NCI-H1436 treated with DMSO at 0.1 percent for 48 hours (cell line): Measurements from ENCODE around the gene MYO1B.
"Not testable (repeated sequence)": the region's sequence is repeated elsewhere in the genome, so short reads cannot be mapped to it uniquely, and the experiment has no call there.

Experiments used
- DNase-seq: peaks from one replicate; lab custom pipeline; 2025; lab: John Stamatoyannopoulos, UW

MYO1B gene

DNA sequence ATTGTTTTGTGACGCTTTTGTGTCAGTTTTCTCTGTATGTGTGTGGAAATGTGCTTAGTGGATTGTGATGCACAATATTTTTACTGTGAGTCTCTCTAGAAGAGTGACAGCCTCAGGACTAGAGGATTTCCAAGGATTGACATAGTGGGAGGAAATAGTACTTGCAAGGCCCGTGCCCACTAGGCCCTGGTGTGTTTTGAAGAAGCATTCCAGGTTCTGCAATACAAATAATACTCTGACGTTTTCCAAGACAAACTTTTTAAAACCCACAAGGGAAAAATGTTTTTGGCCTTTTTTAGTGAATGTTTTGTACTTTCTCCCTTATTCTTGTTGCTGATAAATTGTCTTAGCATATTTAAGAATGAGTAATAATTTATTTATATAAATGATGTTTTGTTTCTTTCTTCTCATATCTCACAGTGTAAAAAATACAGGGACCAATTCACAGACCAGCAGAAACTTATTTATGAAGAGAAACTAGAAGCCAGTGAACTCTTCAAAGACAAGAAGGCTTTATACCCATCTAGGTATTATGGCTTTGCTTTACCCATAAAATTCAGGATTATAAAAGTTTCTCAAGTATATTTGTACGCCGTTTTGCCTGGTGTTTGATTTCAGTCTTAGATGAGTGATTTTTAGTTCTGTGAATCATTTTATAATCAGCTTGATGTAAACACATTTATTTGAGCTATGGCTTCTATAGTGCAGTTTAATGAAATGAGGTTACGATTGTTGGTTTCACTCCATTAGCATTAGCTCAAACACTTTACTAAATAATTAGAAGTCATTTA is 165.6 kb downstream of the MYO1B start:
- DNase-seq: no peak

DNA sequence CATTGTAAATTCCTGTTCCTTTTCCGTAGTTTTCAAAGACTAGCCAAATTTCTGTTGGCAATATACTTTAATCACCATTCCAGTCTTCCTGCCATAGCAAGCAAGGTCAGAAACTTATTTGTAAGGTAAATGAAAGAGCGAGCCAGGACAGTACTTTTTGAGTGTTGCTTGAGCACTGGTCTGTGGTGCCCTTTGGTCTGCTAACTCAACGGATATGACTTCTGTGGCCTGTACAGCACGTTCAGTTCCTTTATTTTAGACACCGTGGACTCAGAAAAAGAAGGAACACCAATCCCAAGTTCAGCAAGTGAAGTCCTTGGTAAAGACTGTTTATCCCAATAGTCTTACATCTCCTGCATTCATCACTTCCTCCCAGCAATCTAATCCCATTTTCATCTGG is 166.3 kb downstream of the MYO1B start:
- DNase-seq: no peak

DNA sequence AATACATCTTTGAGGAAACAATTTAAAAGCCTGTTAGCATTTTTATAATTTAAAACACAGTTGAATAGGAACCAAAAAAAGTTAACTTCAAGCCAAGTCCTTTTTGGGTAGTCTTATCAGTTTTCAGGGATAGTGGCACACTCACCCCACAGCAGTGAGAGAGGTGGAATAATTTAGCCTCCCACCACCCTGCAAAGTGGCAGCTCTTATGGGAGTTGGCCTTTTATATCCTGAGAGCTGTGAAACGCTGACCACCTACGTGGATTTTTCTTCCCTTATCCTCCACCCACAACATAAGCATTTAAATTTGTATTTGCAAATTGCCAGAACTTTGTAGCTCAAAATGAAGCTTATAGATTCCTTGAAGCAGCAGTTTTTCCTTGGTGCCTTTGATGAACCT is 167.1 kb downstream of the MYO1B start:
- DNase-seq: no peak

DNA sequence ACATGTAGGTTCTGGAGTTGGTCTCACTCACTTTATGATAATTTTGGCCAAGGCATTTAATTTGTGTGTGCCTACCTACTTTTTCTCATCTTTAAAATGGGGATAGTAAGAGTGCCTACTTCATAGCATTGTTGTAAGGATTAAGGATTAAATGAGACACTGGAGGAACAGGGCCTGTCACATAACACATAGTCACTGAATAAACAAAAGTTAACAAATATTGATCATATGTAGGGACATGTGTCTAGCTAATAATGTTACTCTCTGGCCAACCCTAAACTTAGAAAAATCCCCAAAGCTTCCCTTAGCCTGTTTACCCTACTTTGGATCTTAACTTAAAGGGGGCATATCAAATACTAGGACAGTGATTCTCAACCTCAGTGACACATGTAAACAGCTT is 169.9 kb downstream of the MYO1B start:
- no peak for DNase-seq

DNA sequence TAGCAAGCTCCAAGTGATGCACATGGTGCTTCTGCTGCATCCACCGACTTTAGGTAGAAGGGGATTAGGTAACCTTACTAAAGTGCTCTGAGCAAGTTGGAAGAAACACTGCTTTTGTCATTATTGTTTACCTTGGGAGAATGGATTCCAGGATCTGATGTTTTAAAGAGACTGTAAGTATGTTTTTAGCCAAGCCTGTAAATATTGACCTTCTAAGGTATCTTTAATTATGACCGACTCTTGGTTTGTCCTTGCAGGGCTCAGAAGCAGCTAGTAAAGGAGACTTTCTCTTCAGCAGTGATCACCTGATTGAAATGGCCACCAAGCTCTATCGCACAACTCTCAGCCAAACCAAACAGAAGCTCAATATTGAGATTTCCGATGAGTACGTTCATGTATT is 170.7 kb downstream of the MYO1B start:
- no peak for DNase-seq

DNA sequence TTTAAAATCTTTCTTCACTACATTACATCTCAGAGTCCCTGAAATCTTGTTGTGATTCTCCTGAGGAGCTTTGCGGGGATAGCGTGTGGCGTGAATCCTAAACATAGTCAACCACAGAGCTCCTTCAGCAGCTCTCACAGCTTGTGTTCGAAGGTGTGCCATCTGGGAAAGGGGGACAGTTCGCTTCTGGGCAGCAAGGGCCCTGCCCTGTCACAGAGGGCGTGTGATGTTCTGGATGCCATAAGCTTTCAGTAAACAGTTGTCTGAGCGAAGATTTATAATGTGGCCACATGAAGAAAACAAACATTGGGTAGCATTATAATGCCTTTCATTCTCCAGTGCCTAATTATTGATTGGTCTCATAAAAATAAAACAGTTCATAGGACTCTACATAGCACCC is 172.5 kb downstream of the MYO1B start:
- DNase-seq: no peak

DNA sequence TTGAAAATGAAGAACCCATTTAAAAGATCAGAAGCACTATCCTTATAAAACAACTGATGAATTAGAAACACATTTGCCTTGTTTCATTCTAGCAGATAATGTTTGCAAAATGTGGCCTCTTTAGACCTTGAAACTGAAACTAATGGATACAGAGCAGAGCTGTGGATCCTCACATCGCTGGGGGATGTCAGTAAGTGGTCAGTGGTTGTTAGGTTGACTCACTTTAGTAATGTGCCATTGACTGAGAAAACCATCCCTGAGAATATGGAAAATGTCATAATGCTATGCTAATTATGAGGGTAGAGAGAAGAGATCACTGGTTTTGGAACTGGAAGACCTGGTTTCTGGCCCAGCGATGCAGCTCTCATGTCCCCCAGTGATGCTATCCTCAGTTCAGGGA is 176.7 kb downstream of the MYO1B start:
- DNase-seq: no peak

DNA sequence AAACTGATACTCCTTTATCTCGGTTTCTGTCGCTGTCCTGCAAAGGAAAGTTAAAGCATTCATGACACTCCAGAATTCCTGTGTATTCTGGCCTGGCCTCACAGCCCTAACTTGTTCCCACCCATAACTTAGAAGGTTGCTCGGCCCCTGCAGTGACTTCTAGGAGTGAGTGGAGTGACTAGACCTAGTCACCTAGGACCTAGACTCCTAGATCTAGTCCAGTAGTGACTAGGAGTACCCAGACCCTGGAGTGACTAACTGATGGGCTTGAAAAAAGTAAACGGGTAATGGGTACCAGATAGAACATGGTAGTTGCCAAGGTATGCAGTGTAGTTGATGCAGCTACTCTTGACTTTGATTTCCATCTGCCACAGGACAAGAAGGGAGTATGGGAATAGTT is 181.8 kb downstream of the MYO1B start:
- no peak for DNase-seq

DNA sequence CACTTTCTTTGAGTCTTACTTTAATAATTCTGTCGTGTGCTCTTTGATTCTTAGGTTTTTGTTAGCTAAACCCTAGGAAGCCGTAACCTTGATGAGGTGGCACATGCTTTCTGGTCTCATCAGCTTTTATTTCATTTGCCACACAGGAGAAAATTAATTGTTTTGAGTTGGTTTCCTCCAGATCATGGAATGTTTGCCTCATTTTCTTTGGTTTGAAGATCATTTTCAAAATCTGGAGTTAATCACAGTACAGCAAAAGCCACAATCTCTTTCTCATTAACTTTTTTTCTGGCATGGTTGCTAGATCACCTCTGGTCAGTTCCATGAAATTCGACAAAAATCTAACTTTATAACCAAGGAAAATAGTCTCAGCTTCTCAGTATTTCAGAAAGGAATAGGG is 182.9 kb downstream of the MYO1B start:
- DNase-seq: no peak

DNA sequence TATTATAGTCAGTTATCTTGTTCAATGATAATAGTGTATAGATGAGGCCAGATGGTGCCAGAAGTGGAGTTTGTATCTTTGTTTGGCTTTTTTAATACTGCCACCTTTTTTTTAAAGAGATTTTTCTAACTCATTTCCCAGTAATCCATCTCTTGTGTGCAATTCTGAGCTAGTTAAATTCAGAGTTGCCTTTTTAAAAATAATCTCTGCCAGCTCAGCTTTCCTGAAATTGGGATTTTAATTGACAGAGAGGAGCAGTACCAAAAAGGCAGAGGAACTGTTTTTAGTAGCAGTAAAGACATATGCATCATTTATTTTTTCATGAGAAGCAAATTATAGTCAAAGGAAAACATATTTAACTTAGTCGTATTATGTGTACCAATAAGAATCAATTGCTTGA is 185.3 kb downstream of the MYO1B start:
- no peak for DNase-seq

DNA sequence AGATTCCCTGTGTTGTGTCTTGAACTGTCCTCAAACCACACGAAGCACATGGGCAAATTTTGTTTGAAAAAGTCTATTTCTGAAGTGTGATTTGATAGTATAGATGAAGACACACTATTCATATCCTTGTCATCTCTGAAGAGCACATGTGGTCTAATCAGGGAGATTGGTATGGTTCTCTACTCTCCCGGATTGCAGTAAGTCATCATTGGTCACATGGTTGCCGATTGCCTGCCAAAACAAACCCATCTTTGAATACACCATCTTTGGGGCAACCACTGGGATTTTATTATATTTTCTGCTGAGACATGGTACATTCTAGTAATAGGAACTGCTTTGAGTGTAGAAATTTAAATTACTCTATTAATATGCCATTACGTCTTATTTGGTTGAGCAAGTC is 186.9 kb downstream of the MYO1B start:
- DNase-seq: no peak

DNA sequence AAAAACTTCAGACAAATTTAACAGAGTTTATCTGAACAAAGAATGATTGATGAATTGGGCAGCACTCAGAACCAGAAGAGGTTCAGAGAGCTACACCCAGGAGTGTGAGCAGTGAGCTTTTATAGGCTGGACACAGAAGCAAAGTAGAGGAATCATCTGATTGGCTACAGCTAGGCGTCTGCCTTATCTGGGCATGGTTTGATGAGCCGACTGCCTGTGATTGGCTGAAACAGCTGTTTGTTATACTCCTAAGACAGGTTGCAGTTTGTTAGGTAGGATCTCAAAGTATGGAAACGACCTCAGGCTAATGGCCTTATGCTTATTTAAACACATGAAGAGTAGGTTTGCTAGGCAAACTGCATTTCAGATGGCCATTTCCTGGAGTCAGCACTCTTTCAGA is 188.9 kb downstream of the MYO1B start:
- DNase-seq: no peak

DNA sequence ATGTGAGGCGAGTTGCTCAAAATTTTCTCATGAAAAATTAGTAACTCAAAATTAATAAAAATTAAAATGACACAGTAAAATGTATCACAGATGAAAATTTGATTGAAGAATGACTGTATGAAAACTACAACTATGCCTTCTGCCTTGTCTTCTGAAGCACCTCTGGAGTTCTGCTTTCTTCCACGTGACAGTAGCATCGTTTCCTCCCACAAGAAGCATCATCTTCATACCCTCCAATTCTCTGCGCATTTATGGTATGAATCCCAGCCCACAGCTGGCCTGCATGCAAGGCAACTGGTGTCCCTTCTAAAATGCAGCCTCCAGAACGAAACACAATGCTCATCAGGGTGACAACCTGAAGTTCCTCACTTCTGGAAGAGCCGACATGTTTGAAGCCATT is 189.9 kb downstream of the MYO1B start:
- DNase-seq: no peak

DNA sequence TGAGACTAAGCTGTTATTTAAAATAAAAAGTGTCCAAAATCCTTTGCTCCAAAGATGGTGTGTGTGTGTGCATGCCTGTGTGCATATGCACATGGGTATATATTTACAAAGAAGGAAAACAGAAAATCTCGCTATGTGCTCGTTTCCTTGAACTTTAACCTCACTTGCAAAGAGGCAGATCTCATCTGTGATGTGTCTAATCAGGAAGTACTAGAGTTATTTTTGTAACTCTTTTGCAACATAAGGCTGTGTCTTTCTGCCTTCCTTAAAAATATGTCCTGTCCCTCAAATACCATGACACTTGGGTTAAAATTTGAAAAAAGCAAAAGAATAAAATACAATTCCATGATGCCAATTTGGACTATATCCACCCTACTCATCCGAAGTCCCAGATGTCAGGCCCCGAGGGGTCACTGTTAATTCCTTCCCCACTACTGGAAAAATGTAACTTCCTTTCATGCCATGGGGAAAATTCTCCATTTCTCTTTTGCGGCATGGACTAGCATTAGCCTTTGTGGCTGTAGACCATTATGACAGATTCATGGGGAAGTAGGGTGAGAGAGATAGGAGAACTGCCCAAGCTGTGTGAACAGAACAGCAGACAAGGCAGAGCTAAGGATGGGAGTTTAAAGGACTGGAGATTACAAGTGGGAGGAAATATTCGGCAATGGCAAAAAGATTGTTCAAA is 191.3 kb downstream of the MYO1B start:
- DNase-seq: no peak

DNA sequence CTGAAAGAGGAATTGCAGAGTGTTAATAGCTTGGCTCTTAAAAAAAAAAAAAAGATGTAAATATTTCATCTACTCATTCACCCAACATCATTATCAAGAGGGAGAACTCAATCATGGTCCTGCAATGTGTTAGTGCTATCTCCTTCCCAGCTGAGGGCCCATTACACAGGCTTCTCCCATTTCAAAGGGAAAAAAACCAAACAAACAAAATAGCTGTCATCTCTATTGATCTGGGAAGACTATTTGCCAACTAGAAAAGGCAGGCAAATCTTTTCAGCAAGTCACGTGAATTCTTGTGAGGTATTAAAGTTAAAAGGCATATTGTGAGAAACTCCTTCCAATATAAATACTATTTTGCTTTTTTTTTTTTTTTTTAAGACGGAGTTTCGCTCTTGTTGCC is 194.3 kb downstream of the MYO1B start:
- no peak for DNase-seq

DNA sequence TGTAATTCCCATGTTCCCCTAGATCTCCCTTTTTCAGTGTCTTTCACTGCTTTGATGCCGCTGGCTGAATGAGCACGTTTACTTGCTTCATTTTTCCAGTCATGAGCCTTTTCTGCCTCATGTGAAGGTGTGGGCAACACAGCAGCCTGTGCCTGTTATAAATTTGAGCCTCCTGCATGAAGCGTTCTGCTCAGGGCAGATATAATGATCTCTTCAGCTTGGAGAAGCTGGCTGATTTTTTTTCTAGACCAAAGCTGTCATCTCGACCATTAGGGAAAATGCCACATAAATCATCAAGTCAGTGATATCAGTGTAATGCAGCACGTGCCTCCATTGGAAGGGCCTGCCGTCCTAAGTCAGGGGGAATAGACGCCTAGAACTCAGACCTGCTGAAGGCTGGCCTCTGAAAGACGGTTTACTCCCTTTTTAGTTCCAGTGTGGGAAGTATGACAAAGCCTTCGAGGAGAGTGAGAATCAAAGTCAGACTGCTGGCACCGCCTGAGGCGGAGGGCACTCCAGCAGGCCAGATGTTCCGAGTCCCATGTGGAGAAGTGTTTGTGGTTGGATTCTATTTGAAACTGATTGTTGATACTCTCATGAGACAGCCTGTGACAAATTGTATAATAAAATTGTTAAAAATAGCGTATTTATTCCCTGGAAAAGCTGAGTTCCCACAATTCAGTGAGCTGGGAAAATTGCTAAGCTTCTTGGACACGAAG is 196.5 kb downstream of the MYO1B start:
- no peak for DNase-seq

DNA sequence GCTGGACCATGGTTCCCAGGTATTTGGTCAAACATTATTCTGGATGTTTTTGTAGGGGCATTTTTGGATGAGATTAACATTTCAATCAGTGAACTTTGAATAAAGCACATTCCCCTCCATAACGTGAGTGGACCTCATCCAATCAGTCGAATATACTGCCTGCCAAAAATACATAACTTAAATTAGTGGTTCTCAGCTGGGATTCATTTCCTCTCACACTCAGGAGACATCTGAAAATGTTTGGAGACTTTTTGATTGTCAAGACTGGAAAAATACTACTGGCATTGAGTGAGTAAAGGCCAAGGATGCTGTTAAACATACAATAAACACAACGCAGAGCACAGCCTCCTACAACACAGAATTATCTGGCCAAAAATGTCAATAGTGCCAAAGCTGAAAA is 198.2 kb downstream of the MYO1B start:
- DNase-seq: no peak

DNA sequence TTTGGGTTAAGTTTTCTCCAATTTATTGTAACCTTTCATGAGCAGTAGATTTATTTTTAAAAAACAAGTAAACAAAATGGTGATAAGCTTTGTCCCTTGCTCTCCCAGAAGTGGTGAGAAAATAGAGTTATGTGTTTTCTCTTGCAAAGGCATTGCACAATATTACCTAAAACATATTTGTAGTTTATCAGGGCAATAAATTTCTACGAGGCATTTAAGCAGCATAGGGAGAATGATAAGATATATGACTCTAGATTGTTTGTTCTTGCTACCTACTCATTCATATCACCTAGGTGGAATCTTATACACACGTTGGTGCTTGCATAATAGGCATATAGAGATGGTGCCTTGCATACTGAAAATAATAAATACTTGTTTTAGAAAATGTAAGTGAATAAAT is 201.7 kb downstream of the MYO1B start:
- no peak for DNase-seq

DNA sequence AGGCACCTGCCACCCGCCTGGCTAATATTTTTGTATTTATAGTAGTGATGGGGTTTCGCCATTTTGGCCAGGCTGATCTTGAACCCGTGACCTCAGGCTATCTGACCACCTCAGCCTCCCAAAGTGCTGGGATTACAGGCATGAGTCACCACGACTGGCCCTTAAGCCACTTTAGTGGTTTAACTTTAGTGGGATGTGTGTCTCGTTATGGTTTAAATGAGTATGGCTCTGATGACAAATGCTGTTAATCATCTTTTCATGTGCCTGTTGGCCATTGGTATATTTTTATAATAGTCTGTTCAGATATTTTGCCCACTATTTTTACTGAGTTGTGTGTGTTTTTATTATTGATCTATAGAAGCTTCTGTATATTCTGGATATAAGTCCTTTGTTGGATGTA is 205.9 kb downstream of the MYO1B start:
- DNase-seq: no peak

DNA sequence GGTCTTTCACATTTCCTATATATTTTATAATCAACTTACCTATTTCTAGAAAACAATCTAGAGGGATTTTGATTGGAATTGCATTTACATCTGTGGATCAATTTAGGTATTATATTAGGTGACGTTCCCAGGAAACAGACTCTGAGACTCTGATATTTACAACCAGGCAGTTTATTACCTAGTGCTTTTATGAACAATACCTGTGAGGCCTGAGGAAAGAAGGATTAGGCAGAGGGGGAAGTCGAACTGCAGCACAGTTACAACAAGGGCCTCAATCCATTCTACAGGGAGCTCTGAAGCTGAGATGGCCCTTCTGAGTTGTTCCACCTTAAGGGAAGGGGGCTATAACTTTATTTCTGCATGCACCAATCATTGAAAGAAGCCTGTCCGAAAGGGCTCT is 206.9 kb downstream of the MYO1B start:
- no peak for DNase-seq

DNA sequence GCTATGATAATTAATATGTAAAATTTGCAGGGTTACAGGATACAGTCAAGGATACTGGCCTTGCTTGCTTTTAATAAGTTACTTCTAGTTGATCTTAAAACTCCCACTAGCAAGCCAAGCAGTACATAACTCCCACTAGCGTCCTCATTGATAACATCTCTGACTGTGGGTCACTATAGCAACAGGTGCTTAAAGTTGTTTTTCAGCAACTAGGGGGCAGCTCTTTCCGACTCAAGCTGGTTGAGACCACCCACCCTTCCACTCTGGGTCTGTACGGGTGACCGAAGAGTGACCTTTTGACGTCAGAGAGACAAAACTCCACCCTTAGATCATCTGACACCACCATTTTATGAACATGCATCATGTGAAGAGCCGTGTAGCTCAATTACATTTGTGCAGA is 208.6 kb downstream of the MYO1B start:
- DNase-seq: no peak

DNA sequence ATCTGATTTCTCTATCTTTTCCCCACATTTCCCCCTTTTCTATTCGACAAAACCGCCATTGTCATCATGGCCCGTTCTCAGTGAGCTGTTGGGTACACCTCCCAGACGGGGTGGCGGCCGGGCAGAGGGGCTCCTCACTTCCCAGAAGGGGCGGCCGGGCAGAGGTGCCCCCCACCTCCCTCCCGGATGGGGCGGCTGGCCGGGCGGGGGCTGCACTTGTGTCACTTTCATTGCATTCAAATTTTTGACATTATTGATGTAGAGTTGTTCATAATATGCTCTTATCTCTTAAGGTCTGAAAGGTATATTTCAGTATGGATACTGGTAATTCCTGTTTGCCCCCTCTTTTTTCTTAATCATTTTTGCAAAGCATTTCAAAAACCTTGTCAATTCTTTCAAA is 211.3 kb downstream of the MYO1B start:
- DNase-seq: not testable (repeated sequence)

DNA sequence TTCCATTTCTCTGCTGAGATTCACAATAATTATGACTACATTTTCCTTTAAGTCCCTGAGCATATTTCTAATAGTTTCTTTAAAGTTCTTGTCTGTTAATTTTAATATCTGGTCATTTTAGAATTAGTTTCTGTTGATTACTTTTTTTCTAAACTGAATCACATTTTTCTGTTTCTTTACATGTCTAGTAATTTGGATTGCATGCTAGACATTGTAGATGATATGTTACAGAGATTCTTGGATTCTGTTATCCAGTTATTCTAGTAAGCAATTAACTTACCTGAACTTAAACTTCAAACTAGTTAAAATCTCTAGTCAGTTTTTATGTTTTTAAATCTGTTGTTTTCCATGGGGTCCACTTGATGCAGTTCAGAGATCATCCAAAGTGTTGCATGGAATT is 214.0 kb downstream of the MYO1B start:
- DNase-seq: no peak
